ENCODE measurements around the gene TCP10L.
"Not testable (repeated sequence)": the region's sequence is repeated elsewhere in the genome, so short reads cannot be mapped to it uniquely, and the experiment has no call there.

Gene TCP10L

DNA sequence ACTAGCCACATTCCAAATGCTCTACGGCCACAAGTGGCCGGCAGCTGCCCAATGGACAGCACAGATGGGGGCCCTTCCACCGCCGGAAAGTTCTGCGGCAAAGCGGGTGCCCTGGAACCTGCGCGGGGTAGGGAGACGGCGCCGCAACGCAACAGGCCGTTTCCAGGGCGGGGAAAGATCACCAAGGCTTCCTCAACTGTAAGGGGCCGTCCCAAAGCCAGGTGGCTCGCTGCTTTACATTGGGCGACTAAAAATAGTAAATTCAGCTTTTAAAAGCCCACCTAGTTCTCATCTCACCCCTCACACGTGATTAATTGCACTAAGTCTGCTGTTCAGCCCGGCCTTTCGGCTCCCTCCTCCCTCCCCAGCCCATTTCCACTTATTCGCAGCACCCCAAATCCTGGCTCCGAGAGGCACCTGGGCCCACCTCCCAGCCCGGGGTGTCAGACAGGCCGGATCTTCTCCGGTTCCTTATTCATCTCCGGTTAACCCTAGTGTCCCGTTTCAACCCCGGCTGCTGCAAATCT lies 26.2 kb upstream of the TCP10L start:
- TF ChIP-seq, protein P1, sequence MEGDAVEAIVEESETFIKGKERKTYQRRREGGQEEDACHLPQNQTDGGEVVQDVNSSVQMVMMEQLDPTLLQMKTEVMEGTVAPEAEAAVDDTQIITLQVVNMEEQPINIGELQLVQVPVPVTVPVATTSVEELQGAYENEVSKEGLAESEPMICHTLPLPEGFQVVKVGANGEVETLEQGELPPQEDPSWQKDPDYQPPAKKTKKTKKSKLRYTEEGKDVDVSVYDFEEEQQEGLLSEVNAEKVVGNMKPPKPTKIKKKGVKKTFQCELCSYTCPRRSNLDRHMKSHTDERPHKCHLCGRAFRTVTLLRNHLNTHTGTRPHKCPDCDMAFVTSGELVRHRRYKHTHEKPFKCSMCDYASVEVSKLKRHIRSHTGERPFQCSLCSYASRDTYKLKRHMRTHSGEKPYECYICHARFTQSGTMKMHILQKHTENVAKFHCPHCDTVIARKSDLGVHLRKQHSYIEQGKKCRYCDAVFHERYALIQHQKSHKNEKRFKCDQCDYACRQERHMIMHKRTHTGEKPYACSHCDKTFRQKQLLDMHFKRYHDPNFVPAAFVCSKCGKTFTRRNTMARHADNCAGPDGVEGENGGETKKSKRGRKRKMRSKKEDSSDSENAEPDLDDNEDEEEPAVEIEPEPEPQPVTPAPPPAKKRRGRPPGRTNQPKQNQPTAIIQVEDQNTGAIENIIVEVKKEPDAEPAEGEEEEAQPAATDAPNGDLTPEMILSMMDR (IDR thresholded peaks at IDR 0.05; ENCODE audit: insufficient read depth, missing control alignments), result no peak
- DNase-seq (ENCODE audit: insufficient read length, low spot score) (no peak), FAIRE-seq (no peak)

DNA sequence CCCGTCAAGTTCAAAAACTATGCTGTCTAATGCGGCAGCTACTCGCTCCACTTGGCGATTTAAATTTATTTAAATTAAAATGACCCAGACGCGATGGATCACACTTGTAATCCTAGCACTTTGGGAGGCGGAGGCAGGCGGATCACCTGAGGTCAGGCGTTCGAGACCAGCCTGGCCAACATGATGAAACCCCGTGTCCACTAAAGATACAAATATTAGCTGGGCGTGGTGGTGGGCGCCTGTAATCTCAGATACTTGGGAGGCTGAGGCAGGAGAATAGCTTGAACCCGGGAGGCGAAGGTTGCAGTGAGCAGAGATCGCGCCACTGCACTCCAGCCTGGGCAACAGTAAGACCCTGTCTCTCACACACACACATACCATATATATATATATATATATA lies 25.6 kb upstream of the TCP10L start:
- DNase-seq (ENCODE audit: insufficient read length, low spot score); FAIRE-seq: not testable (repeated sequence)

DNA sequence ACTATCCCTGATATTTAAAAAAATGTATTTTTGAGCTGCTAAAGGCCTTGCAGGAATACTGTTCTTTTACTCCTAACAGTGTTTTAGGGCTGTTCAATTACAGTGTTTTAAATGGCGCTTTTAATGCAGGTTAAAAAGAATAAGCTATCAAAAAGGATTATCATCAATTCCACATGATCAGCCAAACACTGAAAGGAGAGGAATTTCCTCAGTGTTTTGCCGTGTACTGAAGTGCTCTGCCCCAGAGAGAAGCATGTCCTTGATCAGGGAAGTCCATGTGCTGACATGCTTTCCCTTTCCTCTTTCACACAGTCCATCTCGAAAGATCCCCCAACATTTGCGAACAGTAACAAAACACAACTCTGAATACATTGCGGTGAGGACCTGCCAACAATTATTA lies 23.5 kb upstream of the TCP10L start:
- FAIRE-seq (no peak), DNase-seq (ENCODE audit: insufficient read length, low spot score) (no peak)
- TF ChIP-seq, protein P1 (IDR thresholded peaks at IDR 0.05; ENCODE audit: insufficient read depth, missing control alignments), result no peak

DNA sequence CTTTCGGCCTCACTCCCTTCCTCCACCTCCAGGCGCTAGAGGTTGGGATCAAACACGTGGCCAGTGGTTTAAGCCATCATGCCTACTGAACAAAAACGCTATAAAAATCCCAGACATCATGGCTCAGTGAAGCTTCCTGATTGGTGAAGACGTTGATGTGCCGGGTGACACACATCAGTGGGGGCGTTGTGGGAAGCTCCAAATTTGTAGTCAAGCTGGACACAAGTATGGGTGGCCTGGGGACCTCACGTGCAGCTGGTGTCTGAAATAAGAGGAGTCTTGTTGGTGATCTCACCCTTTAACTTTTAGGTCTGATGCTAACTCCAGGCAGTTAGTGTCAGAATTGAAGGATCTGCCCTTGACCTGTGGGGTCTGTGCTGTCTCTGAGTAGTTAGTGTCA lies 20.1 kb upstream of the TCP10L start:
- FAIRE-seq (no peak), DNase-seq (ENCODE audit: insufficient read length, low spot score) (no peak)
- TF ChIP-seq, protein P1 (IDR thresholded peaks at IDR 0.05; ENCODE audit: insufficient read depth, missing control alignments), result no peak

DNA sequence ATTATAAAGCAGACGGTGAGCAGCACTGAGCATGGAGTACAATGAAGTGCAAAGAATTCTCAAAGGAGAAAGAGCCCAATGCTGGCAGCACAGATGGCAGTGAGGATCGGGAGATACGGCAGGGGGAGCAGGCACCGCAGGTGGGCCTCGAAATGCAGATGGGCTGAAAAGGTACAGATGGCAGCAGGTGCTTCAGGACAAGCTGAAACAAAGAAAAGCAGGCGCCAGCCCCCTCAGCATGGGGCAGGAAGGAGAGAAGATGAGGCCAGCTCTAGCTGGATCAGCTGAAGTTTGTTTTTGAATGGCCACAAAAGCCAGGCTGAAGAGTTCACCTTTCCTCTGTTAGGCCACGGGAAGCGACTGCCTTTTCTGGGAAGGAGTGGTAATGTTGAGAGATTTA lies 19.1 kb upstream of the TCP10L start:
- no peak for FAIRE-seq

DNA sequence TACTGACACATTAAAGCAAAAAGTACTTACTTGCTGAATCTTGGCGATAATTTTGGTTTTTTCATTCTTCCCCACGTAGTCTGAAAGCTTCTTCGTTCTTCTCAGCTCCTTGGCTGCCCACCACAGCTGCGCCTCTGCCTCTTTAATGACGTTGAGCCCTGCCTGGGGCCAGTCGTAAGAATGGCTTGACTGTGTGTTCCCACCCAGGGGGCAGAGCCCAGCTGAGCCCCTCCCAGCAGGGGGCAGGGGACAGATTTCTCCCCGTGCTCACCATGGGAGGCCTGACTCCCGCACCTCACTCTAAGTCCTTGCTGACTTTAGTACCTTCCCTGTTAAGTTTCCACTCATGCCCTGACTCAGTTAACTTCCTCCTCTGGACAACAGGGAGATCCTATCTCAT lies 17.8 kb upstream of the TCP10L start:
- TF ChIP-seq, protein P1 (IDR thresholded peaks at IDR 0.05; ENCODE audit: insufficient read depth, missing control alignments), result no peak
- no peak for DNase-seq (ENCODE audit: insufficient read length, low spot score)
- no peak for FAIRE-seq

More for the DNA sequence above, 19.1 kb upstream of the TCP10L start:
- TF ChIP-seq, protein P1 (IDR thresholded peaks at IDR 0.05; ENCODE audit: insufficient read depth, missing control alignments), result no peak
- no peak for DNase-seq (ENCODE audit: insufficient read length, low spot score)

DNA sequence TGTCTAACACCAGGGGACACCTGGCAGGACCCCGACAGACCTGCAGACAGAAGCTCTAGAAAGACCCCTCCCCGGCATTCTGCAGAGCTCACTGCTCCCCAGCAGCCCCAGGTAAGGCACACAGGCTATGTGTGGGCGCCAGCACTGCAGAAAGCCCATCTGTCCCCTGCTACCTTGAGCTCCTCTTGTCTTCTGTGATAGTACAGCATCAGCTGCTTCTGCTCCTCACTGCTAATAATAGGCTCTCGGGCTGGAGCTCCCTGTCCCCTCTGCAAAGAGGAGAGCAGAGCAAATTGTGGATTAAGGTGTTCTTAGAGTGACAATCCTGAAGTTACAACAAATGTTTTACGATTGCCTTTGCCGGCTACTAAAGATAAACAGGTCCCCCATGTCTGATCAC lies 16.8 kb upstream of the TCP10L start:
- no peak for DNase-seq (ENCODE audit: insufficient read length, low spot score)
- TF ChIP-seq, protein P1 (IDR thresholded peaks at IDR 0.05; ENCODE audit: insufficient read depth, missing control alignments), result no peak
- no peak for FAIRE-seq

DNA sequence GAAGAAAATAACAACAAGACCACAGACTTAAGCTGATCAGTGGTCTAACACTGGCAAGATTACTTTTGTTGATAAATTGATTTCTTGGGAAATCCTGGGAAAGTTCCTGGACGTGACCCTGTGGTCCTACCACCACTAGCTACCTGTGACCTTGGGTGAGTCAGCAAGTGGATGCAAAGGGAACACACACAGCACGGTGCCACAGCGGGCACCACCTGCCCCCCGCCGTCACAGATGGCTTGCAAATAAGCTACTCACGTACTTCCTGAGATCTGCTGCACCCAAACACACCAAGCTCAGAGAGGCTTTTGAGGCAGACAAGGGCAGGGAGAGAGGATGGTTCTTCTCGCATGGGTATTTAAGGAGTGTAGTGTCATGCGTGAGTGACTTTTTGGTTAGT lies 14.2 kb upstream of the TCP10L start:
- FAIRE-seq, result no peak

More for the DNA sequence above, 14.2 kb upstream of the TCP10L start:
- no peak for DNase-seq (ENCODE audit: insufficient read length, low spot score)
- TF ChIP-seq, protein P1 (IDR thresholded peaks at IDR 0.05; ENCODE audit: insufficient read depth, missing control alignments), result no peak
